Epidermal melanocyte (primary cell): Measurements from ENCODE around the gene NELFB.
A peak's percentile ranks its signal among the peaks of the same experiment; 100 is the strongest.
"Not testable (repeated sequence)": the region's sequence is repeated elsewhere in the genome, so short reads cannot be mapped to it uniquely, and the experiment has no call there.

Experiments used
- DNase-seq: peaks from one replicate; pipeline ENCODE4 v3.0.0; 2011; ENCODE audit warnings: low spot score; ENCODE audit not compliant: insufficient read length

Gene NELFB

GRCh38 chr9:137234758-137235423 lies 20.2 kb upstream of the NELFB start:
- no peak for DNase-seq

- no peak for DNase-seq
Observed at GRCh38 chr9:137235424-137236237, 19.5 kb upstream of the NELFB start.

- DNase-seq: peak; percentile 96
Observed at GRCh38 chr9:137236238-137236935, 18.7 kb upstream of the NELFB start.

DNA sequence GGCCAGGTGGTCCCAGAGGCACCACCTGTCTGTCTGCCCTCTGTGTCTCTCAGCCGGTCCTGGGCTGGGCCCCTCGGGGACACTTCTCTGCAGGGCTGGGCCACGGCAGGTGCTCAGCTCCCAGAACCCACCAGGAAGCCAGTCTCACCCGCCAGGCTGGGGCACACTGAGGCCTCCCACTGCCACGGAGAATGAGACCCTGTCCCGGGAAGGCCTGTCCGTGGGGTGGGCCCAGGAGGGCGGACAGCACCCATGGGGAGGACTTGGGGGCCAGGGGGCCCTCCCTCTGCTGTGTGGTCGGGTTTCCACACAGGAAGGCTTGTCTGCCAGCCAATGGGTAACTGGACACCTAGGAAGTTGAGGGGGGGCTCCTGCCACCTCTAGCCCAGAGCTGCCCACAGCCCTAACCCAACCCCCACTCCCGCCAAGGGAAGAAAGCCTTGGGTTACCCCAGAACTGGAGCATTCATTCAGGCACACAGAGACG lies 18.1 kb upstream of the NELFB start:
- no peak for DNase-seq

DNA sequence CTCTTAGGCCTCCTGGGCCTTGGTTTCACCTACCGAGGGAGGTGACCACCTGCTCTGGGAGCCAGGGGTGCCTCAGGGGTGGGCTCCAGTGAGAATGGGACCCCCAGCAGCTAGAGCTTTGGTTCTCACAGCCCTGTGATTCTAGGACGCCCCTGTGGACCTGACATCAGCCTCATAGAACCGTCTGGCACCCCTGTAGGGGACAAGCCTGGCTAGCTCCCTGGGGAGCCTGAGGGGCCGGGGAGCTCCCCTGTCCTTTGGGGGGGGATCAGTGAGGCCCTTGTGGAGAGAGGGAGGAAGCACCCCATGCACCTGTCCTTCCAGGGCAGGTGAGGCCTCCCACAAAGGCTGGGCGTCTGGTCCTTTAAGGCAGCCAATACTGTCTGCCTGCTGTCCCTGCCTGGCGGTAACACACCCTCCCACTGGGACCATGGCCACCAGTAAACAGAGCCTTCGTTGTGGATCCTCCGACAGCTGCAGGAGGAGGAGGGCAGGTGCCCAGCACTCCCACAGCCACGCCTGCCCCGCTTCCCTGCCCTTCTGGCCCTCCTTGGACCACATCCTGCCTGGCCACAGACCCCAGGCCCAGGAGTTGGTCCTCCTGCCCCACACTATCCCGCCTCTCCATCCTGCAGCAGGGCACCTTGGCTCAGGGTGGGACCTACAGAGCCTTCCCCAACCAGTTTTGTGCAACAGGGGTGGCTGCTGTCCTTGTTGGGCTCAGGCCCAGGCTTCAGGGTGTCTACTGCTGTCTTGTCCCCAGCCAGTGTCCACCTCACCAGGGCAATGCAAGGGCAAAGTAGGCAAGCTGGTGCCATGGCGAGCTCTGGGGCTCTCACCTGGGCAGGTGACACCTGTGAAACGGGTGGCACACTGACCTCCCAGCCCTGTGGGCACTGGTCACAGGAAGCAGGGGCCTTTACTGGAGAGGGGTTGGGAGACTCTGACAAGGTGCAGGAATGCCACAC lies 17.1 kb upstream of the NELFB start:
- no peak for DNase-seq

- DNase-seq: not testable (repeated sequence)
Observed at GRCh38 chr9:137239541-137240200, 15.5 kb upstream of the NELFB start.

DNA sequence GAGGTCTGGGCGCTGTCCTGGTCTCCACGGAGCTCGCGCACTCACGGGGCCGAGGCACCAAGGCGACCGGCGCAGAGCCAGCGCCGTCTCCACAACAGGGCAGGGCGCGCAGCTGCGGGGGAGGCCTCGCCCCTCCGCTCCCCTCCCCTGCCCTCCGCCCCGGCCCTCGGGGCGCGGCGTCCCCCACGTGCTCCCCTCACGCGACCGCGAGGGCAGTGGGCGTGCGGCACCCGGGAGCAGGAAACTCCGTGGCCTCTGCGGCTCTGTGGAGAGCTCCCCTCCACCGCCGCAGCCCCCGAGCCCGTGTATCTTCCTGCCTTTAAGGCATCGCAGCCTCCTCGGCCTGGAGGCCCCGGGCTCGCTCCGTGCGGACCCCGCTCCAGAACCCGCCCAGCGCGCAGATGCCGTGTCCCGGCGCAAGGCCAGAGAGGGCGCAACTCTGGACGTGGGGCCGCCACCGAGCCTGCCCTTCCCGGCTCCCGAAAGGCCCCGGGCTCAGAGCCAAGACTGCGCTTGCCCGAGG lies 14.7 kb upstream of the NELFB start:
- peak; percentile 83 for DNase-seq

- peak; percentile 100 for DNase-seq
Observed at GRCh38 chr9:137240841-137241489, 14.2 kb upstream of the NELFB start, which contains the start of gene TUBB4B. TSS of gene TUBB4B (plus strand) at chr9:137241287. CDS start at chr9:137241361, 74 bp downstream.

GRCh38 chr9:137241490-137242268 lies 13.4 kb upstream of the NELFB start:
- DNase-seq: no peak

DNA sequence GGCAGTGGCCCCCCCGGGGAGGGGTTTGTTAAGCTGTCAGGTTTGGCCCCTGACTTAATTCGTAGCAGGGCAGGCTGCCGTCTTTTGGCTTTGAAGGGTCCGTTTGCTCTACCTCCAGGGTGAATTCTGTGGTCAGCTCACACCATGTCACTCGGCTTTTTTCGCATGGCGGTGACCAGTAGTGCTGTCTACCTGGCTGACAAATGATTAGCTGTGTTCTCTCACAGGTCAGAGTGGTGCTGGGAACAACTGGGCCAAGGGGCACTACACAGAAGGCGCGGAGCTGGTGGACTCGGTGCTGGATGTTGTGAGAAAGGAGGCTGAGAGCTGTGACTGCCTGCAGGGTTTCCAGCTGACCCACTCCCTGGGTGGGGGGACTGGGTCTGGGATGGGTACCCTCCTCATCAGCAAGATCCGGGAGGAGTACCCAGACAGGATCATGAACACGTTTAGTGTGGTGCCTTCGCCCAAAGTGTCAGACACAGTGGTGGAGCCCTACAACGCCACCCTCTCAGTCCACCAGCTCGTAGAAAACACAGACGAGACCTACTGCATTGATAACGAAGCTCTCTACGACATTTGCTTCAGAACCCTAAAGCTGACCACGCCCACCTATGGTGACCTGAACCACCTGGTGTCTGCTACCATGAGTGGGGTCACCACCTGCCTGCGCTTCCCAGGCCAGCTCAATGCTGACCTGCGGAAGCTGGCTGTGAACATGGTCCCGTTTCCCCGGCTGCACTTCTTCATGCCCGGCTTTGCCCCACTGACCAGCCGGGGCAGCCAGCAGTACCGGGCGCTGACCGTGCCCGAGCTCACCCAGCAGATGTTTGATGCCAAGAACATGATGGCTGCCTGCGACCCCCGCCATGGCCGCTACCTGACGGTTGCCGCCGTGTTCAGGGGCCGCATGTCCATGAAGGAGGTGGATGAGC lies 12.6 kb upstream of the NELFB start:
- no peak for DNase-seq

DNA sequence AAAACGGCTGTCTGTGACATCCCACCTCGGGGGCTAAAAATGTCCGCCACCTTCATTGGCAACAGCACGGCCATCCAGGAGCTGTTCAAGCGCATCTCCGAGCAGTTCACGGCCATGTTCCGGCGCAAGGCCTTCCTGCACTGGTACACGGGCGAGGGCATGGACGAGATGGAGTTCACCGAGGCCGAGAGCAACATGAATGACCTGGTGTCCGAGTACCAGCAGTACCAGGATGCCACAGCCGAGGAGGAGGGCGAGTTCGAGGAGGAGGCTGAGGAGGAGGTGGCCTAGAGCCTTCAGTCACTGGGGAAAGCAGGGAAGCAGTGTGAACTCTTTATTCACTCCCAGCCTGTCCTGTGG lies 11.9 kb upstream of the NELFB start:
- DNase-seq: not testable (repeated sequence)

GRCh38 chr9:137243626-137244485 lies 11.3 kb upstream of the NELFB start:
- DNase-seq: no peak

DNA sequence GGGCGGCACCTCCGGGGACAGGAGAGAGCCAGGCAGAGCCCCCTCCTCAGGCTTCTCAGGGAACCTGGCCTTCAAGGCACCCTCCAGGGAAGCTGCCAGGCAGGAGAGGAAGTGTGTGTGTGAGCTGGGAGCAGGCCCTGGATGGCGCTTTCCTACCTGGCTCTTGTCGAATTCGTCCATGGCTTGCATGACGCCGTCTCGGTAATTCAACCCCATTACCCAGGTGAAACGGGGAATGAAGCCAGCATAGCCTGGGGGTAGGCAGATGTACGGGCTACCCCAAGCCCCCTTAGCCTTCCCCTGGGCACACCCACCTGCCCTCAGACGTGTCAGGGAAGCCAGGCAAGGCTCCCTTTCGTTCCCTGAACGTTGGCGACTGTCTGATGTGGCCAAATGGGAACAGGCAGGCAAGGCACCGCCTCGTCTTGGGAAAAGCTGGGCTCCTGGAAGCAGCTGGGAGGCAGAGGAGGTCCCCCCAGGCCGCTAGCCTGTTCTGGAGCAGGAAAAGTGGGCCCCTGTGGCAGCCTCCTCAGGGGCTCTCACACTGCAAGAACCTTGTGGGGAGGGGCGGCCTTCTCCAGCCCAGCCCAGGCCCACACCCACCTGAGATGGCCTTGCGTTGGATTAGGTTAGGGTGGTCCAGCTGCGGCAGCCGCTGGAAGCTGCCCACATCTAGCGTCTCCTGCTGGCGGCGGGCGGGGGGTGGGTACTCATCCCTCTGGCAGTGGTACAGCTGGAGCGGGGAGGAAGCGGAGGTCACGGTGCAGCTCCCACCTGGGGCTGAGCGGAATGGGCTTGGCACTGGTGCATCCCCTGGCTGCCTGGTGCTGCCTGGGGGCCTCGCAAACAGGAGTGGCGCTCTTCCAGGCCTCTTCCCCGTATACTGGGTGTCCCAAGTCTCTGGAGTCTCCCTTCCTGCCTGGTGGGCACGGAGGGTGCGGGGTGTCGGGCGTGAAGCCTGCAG lies 10.4 kb upstream of the NELFB start:
- DNase-seq: no peak

DNA sequence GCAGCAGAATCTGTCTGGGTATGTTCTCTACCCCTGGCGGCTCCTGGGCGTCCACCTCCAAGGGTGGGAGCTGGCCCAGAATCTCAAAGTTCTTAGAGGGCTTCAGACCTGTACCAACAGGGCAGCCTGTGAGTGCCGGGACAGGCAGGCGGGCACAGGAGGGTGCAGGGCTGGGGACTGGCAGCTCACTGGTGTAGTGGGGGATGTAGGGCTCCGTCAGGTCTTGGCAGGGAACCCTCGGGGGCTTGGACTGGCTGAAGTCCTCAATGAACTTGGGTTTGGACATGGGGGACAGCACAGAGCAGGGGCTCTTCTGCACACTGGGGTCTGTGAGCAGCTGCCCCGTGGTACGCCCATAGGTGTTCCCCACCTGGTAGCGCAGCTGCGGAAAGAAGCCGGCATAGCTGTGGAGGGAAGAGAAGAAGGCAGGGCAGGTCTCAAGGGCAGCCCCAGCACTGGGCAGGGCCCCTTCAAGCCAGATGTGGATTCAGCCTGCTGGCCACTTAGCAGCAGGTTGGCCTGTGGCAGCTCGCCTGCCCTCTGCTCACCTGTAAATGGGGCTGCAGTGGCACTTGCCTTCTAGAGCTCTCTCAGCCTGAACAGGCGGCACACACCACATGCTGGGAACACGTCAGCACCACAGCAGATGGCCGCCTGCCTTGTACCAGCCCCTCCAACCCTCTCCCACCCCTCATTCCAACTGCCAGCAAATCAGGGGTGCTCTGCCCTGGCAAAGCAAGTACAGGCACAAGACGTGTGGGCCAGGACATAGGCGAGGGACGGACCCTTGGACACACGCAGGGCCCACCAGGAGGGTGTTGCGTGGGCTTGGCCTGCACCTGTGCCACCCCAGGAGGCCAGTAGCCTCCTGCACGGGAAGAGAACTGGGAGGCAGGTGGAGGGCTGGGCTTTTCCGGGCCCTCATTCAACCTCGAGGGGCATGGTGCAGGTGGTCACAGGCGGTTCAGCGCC lies 9.4 kb upstream of the NELFB start:
- DNase-seq: no peak
